Hematopoietic multipotent progenitor cell treated with erythropoietin and hydrocortisone succinate and interleukin-3 and kit ligand, for 15 days (in vitro differentiated cells): Measurements from ENCODE around the gene PSAP.
A peak's percentile ranks its signal among the peaks of the same experiment; 100 is the strongest.

Source experiments
- DNase-seq: peaks from one replicate; pipeline ENCODE4 v3.0.0-alpha.2; 2015; ENCODE audit warnings: low spot score

The PSAP gene

GRCh38 chr10:71783917-71784678, 67.0 kb downstream of the PSAP start:
- no peak for DNase-seq

GRCh38 chr10:71782917-71783490, 68.0 kb downstream of the PSAP start:
- DNase-seq: no peak

GRCh38 chr10:71782221-71782916, 68.7 kb downstream of the PSAP start:
- DNase-seq: no peak

- no peak for DNase-seq
Observed at GRCh38 chr10:71780719-71781118, 70.3 kb downstream of the PSAP start.

- DNase-seq: no peak
Observed at GRCh38 chr10:71780156-71780555, 70.9 kb downstream of the PSAP start.

GRCh38 chr10:71779641-71780040, 71.4 kb downstream of the PSAP start:
- no peak for DNase-seq

- DNase-seq: no peak
Observed at GRCh38 chr10:71778071-71778825, 72.8 kb downstream of the PSAP start.

GRCh38 chr10:71777213-71777985, 73.7 kb downstream of the PSAP start:
- DNase-seq: no peak

- no peak for DNase-seq
Observed at GRCh38 chr10:71776481-71776925, 74.5 kb downstream of the PSAP start.

- DNase-seq: no peak
Observed at GRCh38 chr10:71774916-71775702, 75.9 kb downstream of the PSAP start.

GRCh38 chr10:71773221-71773971, 77.7 kb downstream of the PSAP start, which contains the start of gene VSIR:
Gene VSIR, minus strand, starts transcription at chr10:71773520. Its CDS starts 81 bp downstream, at chr10:71773439.
- DNase-seq: peak; percentile 91

GRCh38 chr10:71772832-71773220, 78.2 kb downstream of the PSAP start:
- peak; percentile 52 for DNase-seq

GRCh38 chr10:71771821-71772617, 79.0 kb downstream of the PSAP start:
- DNase-seq: peak; percentile 81

GRCh38 chr10:71771204-71771603, 79.8 kb downstream of the PSAP start:
- no peak for DNase-seq

GRCh38 chr10:71770789-71771188, 80.3 kb downstream of the PSAP start:
- DNase-seq: no peak

GRCh38 chr10:71770255-71770654, 80.8 kb downstream of the PSAP start:
- DNase-seq: no peak

GRCh38 chr10:71769279-71769823, 81.7 kb downstream of the PSAP start:
- DNase-seq: no peak

GRCh38 chr10:71767420-71768035, 83.5 kb downstream of the PSAP start:
- no peak for DNase-seq
